T-cell (primary cell): ENCODE measurements around the gene ATIC. TPM values are rescaled to one million over a fixed set of nuclear protein-coding genes. Genes with fewer than 3 reads are reported as not detected.

ENCODE experiments used
- ATAC-seq, 4 experiments: fragments of 200-7000 bp in 3 of 4; fragments of 150-1000 bp in 1 of 4; cut with Tn5 transposase; replicated peaks in 1 of 4; 1 replicate in 3 of 4; 2 replicates in 1 of 4; pipeline ENCODE4 v1.10.0; 2021; ENCODE audit warnings: moderate library complexity in 3 of 4, mild to moderate bottlenecking in 2 of 4, moderate number of reproducible peaks in 1 of 4
- CTCF ChIA-PET, 2 donors: fragments of 300-600 bp; sonication (Branson Sonifier 250); formaldehyde crosslinking; loops; one replicate each; lab custom pipeline; 2022; ENCODE audit warnings: antibody characterized with exemption in 2 of 2; lab: Charles Lee
- POLR2A ChIA-PET, 2 donors: fragments of 300-600 bp; sonication (Branson Sonifier 250); formaldehyde crosslinking; loops; one replicate each; lab custom pipeline; 2022; ENCODE audit warnings: antibody characterized with exemption in 2 of 2; lab: Charles Lee
- DNase-seq, 35 experiments: peaks; one replicate each; pipeline versions ENCODE4 v3.0.0 to v3.0.0-alpha.2; 2013 to 2023
- H3K27ac ChIP-seq: one replicate; pipeline ENCODE4 v1.5.1; 2013; ENCODE audit warnings: low read length
- H3K27me3 ChIP-seq, 2 experiments: replicated peaks in 1 of 2; 1 replicate in 1 of 2; 2 replicates in 1 of 2; pipeline versions ENCODE4 v1.6.1 to v1.7.0; 2013; ENCODE audit warnings: low read length in 1 of 2, mixed read lengths in 1 of 2; ENCODE audit not compliant: control insufficient read depth in 2 of 2, insufficient read depth in 2 of 2; ENCODE audit errors: extremely low read depth in 1 of 2
- H3K36me3 ChIP-seq, 2 donors: 1 replicate in 1 of 2; 2 replicates in 1 of 2; pipeline versions ENCODE4 v1.6.1 to v1.7.0; 2013; ENCODE audit warnings: low read length in 1 of 2; ENCODE audit not compliant: control insufficient read depth in 2 of 2, insufficient read depth in 1 of 2; ENCODE audit errors: extremely low read depth in 1 of 2
- H3K4me1 ChIP-seq, 2 experiments: 1 replicate in 1 of 2; 2 replicates in 1 of 2; pipeline versions ENCODE4 v1.6.1 to v1.7.0; 2013; ENCODE audit warnings: low read length in 2 of 2, mixed read lengths in 1 of 2; ENCODE audit not compliant: insufficient read depth in 2 of 2, control insufficient read depth in 1 of 2; ENCODE audit errors: extremely low read depth in 1 of 2
- H3K4me3 ChIP-seq, 2 donors: 1 replicate in 1 of 2; 2 replicates in 1 of 2; pipeline versions ENCODE4 v1.5.1 to v1.7.0; 2013; ENCODE audit warnings: mild to moderate bottlenecking in 2 of 2, low read length in 1 of 2, moderate library complexity in 1 of 2; ENCODE audit not compliant: control insufficient read depth in 1 of 2; ENCODE audit errors: extremely low read depth in 1 of 2
- H3K9me3 ChIP-seq: 2 replicates; pipeline ENCODE4 v1.7.0; 2013
- H3K27ac Mint-ChIP-seq, 2 donors: one replicate each; pipeline ENCODE4 v1.8.0; 2020 to 2021; ENCODE audit warnings: mild to moderate bottlenecking in 2 of 2, mixed read lengths in 2 of 2
- H3K27me3 Mint-ChIP-seq, 2 donors: one replicate each; pipeline ENCODE4 v1.8.0; 2021 to 2022; ENCODE audit warnings: mixed read lengths in 2 of 2
- H3K36me3 Mint-ChIP-seq: one replicate; pipeline ENCODE4 v1.8.0; 2021; ENCODE audit warnings: mixed read lengths
- H3K4me1 Mint-ChIP-seq, 3 donors: one replicate each; pipeline ENCODE4 v1.8.0; 2020 to 2022; ENCODE audit warnings: mixed read lengths in 3 of 3, mild to moderate bottlenecking in 1 of 3
- H3K4me3 Mint-ChIP-seq, 3 donors: one replicate each; pipeline ENCODE4 v1.8.0; 2020 to 2022; ENCODE audit warnings: mild to moderate bottlenecking in 3 of 3, mixed read lengths in 3 of 3, moderate library complexity in 3 of 3
- H3K9me3 Mint-ChIP-seq, 3 donors: one replicate each; pipeline ENCODE4 v1.8.0; 2020 to 2022; ENCODE audit warnings: mixed read lengths in 3 of 3
- WGBS: methylation state at CpG from one replicate; pipeline ENCODE4 v1.1.5; 2013; ENCODE audit warnings: missing lambda C conversion rate; ENCODE audit not compliant: insufficient coverage; 5-methylcytosine and 5-hydroxymethylcytosine counted together
- total RNA-seq, 35 experiments: library from RNA in 6 of 35; stranded (reverse) in 6 of 35; fragments of 120-200 nt in 1 of 35; gene quantifications; one replicate each; pipeline versions ENCODE4 v1.2.1 to v1.2.4 and lab custom pipeline; 2013 to 2026

The ATIC gene
- total RNA-seq, 5 donors from 2014 or later (not counting 1 experiment from before 2014, with no cell fraction given) = 61.9 to 97.4 (median 78.8) TPM

DNA sequence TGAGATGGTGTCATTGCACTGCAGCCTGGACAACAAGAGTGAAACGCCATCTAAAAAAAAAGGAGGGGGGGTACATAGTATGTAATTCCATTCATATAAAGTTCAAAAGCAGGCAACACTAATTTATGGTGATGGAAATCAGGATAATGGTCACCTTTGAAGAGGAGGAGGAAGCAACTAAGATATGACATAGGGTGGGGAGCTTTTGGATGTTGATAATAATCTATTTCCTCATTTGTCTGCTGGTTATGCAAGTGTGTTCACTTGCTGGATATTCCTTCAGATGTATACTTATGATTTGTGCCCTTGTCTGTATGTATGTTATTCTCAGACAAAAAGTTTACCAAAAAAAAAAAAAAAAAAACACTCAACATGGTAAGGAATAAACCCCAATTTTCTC lies 28.6 kb upstream of the ATIC start:
- H3K9me3 Mint-ChIP-seq = no peaks in the 10 kb centered on the region
- CTCF ChIA-PET = no interaction called here

DNA sequence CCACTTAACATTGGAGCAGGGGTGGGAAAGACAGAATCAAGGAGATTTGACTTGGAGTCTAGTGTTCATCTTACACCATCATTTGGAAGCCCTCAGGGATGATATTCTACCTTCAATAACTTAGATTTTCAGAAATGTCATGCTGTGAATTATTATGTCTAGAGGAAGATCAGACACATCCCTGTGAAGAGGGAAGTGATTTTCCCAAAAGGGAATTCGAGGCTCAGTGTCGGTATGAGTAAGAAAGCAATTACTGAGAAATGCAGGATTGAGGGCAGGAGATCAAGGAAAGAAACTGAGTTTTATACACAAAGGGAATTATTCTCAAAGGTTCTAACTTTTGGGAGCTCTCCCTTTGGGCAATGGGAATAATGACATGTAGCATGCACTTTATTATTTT lies 25.6 kb upstream of the ATIC start:
- H3K4me3 Mint-ChIP-seq = no peak overlapping the region
- H3K27ac Mint-ChIP-seq = no peak overlapping the region
- WGBS = 92% methylated on average over 2 of the region's 2 CpGs
- CTCF ChIA-PET = no interaction called here
- H3K27ac ChIP-seq = no peak overlapping the region
- no peaks in the 10 kb centered on the region for H3K27me3 ChIP-seq
- no peaks in the 10 kb centered on the region for H3K36me3 Mint-ChIP-seq
- no peaks in the 10 kb centered on the region for H3K27me3 Mint-ChIP-seq
- H3K9me3 ChIP-seq = no peaks in the 10 kb centered on the region
- DNase-seq = no peak
- no peaks in the 10 kb centered on the region for H3K9me3 Mint-ChIP-seq
- no peaks in the 10 kb centered on the region for H3K4me1 ChIP-seq
- no peak for ATAC-seq
- POLR2A ChIA-PET = no interaction called here
- H3K36me3 ChIP-seq = no peaks in the 10 kb centered on the region
- H3K4me3 ChIP-seq = no peak overlapping the region
- no peaks in the 10 kb centered on the region for H3K4me1 Mint-ChIP-seq

More for the DNA sequence above, 28.6 kb upstream of the ATIC start:
- POLR2A ChIA-PET = no interaction called here
- H3K4me3 ChIP-seq = no peak overlapping the region
- no CpG with 5 or more reads among the region's 1 CpG for WGBS
- Mint-ChIP-seq H3K4me3 (no peak overlapping the region), H3K27ac (no peak overlapping the region), H3K36me3 (no peaks in the 10 kb centered on the region), H3K27me3 (no peaks in the 10 kb centered on the region), H3K4me1 (no peaks in the 10 kb centered on the region)
- DNase-seq = no peak
- no peaks in the 10 kb centered on the region for H3K27me3 ChIP-seq
- no peak for ATAC-seq
- H3K9me3 ChIP-seq = no peaks in the 10 kb centered on the region
- no peaks in the 10 kb centered on the region for H3K36me3 ChIP-seq
- no peaks in the 10 kb centered on the region for H3K4me1 ChIP-seq
- H3K27ac ChIP-seq = no peak overlapping the region

DNA sequence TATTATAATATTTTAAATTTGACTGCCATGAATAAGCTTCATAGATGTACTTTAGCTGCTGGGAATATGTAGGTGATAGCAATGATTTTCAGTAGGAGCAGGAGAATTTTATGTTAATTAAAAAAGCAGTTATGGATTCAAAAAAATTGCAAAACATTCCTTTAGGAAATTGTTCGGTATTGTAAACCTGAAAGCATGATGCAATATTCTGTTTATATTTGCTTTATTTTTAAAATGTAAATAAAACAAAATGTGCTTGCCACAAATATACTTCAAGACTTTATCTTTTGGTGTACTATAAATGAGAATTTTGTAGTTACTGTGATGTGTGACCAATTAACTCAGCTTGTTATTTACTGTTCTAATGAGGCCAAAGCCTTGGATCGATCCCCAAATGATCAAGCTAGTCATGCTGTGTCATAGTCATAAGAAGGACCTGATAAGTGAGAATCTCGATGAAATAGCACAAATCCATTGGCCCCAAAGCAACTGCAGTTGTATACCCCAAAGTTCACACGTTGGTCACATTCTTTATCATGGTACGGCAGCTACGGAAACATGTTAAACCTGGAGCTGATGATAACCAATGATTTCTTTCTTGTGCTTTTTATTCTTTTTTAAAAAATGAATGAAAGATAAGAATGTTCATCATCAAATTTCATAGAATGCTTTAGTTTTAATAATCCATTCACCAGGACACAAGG lies 23.6 kb upstream of the ATIC start:
- Mint-ChIP-seq H3K4me3 (no peak overlapping the region), H3K4me1 (no peaks in the 10 kb centered on the region), H3K36me3 (no peaks in the 10 kb centered on the region), H3K27ac (no peak overlapping the region), H3K27me3 (no peaks in the 10 kb centered on the region), H3K9me3 (no peaks in the 10 kb centered on the region)
- H3K9me3 ChIP-seq = no peaks in the 10 kb centered on the region
- no peak overlapping the region for H3K4me3 ChIP-seq
- no peaks in the 10 kb centered on the region for H3K36me3 ChIP-seq
- no peaks in the 10 kb centered on the region for H3K4me1 ChIP-seq
- 86% methylated on average over 2 of the region's 6 CpGs for WGBS
- ChIA-PET CTCF (interaction anchor here in 1 of 2 donors (0.6 kb wide), 2 partner anchors 18 to 644 kb away, joined by 3 read pairs; no protein-coding TSS in a partner anchor), POLR2A (no interaction called here)
- ATAC-seq (no peak), DNase-seq (no peak)
- H3K27ac ChIP-seq = no peak overlapping the region
- H3K27me3 ChIP-seq = peaks cover 0 to 2% of the 10 kb centered on the region in 2 experiments

DNA sequence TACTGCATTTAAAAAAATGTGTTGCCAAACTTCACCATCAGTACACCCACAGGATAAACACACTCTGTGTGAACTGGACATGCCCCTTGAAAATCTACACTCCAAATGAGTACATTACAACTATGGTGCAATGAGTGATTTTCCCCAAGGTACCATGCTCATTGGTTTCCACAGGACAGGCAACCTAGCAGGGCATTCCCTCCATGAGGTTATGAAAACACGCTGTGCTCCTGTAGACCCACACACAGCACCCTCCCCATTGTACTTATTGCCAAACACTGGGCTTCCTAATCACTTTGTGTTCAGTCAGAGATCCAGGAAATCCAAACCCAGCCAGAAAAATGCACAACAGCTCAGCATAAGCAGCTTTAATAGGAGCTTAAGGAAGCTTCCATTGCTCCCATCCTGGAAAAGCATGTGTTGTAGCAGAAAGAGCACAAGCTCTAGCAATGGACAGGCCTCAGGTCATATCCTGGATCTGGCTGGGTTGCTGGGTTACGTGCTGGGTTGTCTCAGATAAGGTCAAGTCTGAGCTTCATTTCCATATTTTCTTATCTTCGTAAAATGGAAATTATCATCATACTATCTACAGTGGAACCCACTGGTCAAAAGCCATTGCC lies 20.8 kb upstream of the ATIC start:
- H3K9me3 Mint-ChIP-seq = no peaks in the 10 kb centered on the region
- H3K9me3 ChIP-seq = no peaks in the 10 kb centered on the region
- H3K4me3 ChIP-seq = no peak overlapping the region
- H3K36me3 ChIP-seq = no peaks in the 10 kb centered on the region
- H3K36me3 Mint-ChIP-seq = no peaks in the 10 kb centered on the region
- H3K27ac Mint-ChIP-seq = no peak overlapping the region
- ChIA-PET POLR2A (no interaction called here), CTCF (no interaction called here)
- H3K4me3 Mint-ChIP-seq = no peak overlapping the region
- no peaks in the 10 kb centered on the region for H3K4me1 ChIP-seq
- H3K27me3 Mint-ChIP-seq = peaks cover 0 to 2% of the 10 kb centered on the region in 2 donors
- peaks cover 0 to 8% of the 10 kb centered on the region in 2 experiments for H3K27me3 ChIP-seq
- no peak for DNase-seq
- no peak for ATAC-seq
- WGBS = 88% methylated on average over 1 of the region's 3 CpGs
- H3K4me1 Mint-ChIP-seq = no peaks in the 10 kb centered on the region
- H3K27ac ChIP-seq = no peak overlapping the region

DNA sequence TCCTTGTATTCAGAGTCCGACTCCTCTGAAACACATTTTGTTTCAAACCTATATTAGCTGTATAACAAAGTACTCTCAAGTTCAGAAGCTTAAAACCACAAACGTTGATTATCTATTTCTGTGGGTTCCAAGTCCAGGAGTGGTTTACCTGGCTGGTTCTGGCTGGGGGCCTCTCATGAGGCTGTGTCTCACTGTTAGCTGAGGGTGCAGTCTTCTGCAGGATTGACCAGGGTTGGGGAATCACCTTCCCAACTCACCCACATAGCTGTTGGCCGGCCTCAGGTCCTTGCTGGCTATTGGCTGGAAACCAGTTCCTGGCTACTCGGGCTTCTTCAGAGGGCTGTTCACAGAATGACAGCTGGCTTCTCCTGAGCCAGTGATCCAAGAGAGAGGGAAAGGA lies 18.0 kb upstream of the ATIC start:
- no peak for ATAC-seq
- Histone ChIP-seq H3K36me3 (no peaks in the 10 kb centered on the region), H3K4me3 (no peak overlapping the region), H3K9me3 (no peaks in the 10 kb centered on the region), H3K27ac (no peak overlapping the region), H3K27me3 (peaks cover 0 to 8% of the 10 kb centered on the region in 2 experiments), H3K4me1 (no peaks in the 10 kb centered on the region)
- DNase-seq = no peak
- Mint-ChIP-seq H3K4me1 (no peaks in the 10 kb centered on the region), H3K27ac (no peak overlapping the region), H3K4me3 (no peak overlapping the region), H3K27me3 (peaks cover 0 to 2% of the 10 kb centered on the region in 2 donors), H3K36me3 (no peaks in the 10 kb centered on the region), H3K9me3 (no peaks in the 10 kb centered on the region)
- 100% methylated on average over 1 of the region's 4 CpGs for WGBS
- ChIA-PET POLR2A (no interaction called here), CTCF (interaction anchor here in 1 of 2 donors (0.5 to 0.7 kb wide), 4 partner anchors 23 to 1809 kb away, joined by 3 to 6 read pairs (median 4); no protein-coding TSS in a partner anchor)

DNA sequence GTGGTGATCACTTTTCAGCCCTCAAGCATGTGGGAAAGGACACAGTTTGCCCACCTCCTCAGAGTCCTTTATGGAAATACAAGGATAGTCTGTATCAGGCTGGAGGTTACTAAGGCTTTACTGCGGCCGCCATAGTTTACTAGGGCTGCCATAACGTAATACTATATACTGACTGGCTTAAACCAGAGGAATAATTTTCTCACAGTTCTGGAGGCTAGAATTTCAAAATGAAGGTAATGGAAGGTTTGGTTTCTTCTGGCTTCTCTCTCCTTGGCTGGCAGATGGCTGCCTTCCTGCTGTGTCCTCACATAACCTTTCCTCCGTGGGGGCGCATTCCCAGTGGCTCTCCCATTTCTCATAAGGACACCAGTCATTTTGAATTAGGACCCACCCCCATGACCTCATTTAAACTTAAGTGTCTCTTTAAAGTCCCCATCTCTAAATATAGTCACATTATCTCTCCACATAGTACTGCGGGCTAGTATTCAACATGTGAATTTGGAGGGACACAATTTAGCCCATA lies 12.5 kb upstream of the ATIC start:
- H3K4me3 ChIP-seq = no peak overlapping the region
- H3K4me1 Mint-ChIP-seq = no peaks in the 10 kb centered on the region
- ATAC-seq (no peak), DNase-seq (no peak)
- H3K27me3 ChIP-seq = peaks cover 0 to 6% of the 10 kb centered on the region in 2 experiments
- H3K36me3 Mint-ChIP-seq = no peaks in the 10 kb centered on the region
- H3K27me3 Mint-ChIP-seq = no peaks in the 10 kb centered on the region
- H3K4me1 ChIP-seq = no peaks in the 10 kb centered on the region
- H3K9me3 Mint-ChIP-seq = peaks cover 0 to 8% (median 4%) of the 10 kb centered on the region in 3 donors
- H3K4me3 Mint-ChIP-seq = no peak overlapping the region
- 100% methylated on average over 2 of the region's 6 CpGs for WGBS
- H3K9me3 ChIP-seq = no peaks in the 10 kb centered on the region
- ChIA-PET CTCF (no interaction called here), POLR2A (no interaction called here)
- H3K27ac Mint-ChIP-seq = no peak overlapping the region
- no peaks in the 10 kb centered on the region for H3K36me3 ChIP-seq
- no peak overlapping the region for H3K27ac ChIP-seq
